GM19043 (cell line): ENCODE data around the gene SLC35F2.
"Not testable (repeated sequence)": the region's sequence is repeated elsewhere in the genome, so short reads cannot be mapped to it uniquely, and the experiment has no call there.

Experiments
- ATAC-seq: cut with Tn5 transposase; IDR thresholded peaks from one replicate; pipeline ENCODE4 v1.9.1; 2021; ENCODE audit warnings: low read depth; ENCODE audit not compliant: unreplicated experiment

The SLC35F2 gene

DNA sequence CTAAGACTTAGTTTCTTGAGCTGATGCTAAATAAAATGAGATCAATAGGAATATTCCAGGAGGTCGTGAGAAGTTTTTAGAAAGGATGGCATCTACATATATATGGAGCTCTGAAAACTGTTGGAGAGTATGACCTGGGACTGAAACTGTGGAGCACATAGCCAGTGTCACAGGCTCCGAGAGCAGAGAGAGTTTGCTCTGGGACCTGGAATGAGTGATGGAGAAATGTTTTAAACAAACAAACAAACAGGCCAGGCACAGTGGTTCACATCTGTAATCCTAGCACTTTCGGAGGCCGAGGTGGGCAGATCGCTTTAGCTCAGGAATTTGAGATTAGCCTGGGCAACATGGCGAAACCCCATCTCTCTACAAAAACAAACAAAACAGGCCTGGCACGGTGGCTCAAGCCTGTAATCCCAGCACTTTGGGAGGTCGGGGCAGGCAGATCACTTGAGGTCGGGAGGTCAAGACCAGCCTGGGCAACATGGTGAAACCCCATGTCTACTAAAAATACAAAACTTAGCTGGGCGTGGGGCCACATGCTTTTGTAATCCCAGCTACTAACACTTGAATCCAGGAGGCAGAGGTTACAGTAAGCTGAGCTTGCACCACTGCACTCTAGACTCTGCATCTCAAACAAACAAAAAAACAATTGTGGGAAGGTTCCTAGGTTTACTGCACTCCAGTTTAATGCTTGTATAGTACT, 67.1 kb downstream of the SLC35F2 start:
- ATAC-seq, result no peak

DNA sequence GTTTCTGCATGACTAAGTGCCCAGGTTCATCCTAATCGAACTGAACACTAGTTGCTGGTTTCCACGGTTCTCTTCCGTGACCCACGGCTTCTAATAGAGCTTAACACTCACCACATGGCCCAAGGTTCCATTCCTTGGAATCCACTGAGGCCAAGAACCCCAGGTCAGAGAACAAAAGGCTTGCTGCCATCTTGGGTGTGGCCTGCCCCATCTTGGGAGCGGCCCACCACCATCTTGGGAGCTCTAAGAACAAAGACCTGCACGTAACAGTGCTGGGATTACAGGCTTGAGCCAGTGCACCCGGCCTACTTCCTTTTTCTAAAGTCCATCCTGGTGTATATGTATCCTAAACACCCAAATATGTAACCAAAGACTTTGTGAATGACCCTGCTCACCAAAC, 68.8 kb downstream of the SLC35F2 start:
- no peak for ATAC-seq

- ATAC-seq, result no peak
These were observed 70.9 kb downstream of the SLC35F2 start for GRCh38 chr11:107787733-107788132.

GRCh38 chr11:107785401-107785800, 73.2 kb downstream of the SLC35F2 start:
- no peak for ATAC-seq

DNA sequence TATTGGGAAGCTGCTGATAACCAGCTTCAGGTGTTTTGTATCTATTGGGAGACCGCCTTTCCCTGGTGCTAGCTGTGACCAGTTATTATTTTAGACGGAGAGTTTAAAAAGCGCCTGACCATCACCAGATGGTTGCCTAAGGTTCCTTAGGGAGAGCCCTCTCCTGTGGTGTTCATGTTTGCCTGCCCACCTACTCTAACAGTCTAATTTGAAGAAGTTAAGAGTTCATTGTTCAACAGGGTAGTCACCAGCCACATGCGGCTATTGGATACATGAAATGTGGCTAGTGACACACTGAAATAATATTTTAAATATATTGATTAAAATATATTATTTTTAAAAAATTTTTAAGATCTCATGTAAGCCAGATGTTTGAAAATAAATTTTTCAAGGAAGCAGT, 75.5 kb downstream of the SLC35F2 start:
- no peak for ATAC-seq

DNA sequence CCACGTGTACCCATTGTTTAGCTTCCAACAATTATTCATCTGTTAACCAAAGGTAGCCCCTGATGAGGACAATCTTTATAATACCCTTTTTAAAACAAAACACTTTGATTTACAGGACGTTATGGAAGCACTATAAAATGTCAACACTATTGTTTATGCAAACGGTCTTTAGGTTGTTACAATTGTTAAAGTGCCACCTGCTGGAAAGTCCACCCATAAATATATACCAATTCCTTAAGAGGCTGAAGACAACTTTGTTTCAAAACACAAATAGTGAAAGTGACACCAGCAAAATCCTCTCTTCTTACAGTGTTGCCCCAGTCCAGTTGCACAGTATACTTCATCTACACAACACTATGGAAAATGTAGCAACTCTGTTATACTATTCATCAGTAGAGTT, 77.8 kb downstream of the SLC35F2 start:
- ATAC-seq, result no peak

GRCh38 chr11:107780136-107780535, 78.5 kb downstream of the SLC35F2 start:
- ATAC-seq, result no peak

DNA sequence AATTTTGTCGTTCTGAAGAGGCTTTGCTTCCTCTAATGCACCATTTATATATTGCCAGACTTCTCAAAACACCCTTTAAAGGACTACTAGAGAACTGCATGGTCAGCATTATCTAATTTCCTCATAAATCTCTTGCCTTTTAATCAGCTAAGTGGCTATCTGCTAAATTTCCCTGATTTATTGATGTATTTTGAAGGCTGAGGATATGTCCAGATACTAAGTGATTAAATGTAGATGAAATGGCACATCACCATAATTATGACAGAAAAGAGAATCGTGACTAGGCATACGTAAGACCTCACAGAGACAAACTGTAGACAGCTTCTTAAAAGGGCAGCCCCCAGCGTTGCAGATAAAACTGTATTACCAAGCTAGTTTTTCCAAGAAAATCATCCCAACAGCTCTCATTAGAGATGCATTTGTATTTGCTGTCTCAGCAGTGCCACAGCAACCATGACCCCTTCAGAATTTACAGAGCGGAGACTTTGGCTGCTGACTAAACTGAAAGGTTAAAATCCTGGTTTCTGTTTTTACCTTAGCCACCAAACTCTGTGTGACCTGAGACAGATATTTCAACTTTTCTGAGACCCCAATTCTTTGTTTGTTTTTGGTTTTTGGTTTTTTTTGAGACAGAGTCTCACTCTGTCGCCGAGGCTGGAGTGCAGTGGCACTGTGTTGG, 79.6 kb downstream of the SLC35F2 start:
- no peak for ATAC-seq

- ATAC-seq, result peak; percentile 77
These were observed 81.5 kb downstream of the SLC35F2 start for GRCh38 chr11:107777110-107777509.

GRCh38 chr11:107776062-107776461, 82.5 kb downstream of the SLC35F2 start:
- no peak for ATAC-seq

- no peak for ATAC-seq
These were observed 88.0 kb downstream of the SLC35F2 start for GRCh38 chr11:107770551-107770951.

DNA sequence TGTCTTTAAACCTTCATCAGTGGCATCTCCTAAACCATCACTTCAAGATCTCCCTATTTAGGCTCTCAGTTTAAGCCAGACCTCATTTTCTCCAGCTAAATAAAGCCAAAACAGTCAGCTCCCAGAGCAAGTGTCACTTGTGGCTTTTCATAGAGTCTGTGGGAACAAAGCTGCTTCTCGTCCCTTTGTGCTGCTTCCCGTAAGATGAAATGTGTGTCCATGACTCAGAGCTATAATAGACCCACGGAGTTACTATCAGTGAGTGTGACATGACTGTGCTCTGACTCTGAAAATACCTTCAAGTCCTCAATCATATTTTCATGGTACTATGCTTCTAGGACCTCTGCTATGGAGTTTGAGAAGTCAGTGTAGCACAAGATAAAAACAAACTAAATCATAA, 89.4 kb downstream of the SLC35F2 start:
- ATAC-seq, result no peak

- ATAC-seq, result not testable (repeated sequence)
These were observed 99.8 kb downstream of the SLC35F2 start for GRCh38 chr11:107758719-107759355.

DNA sequence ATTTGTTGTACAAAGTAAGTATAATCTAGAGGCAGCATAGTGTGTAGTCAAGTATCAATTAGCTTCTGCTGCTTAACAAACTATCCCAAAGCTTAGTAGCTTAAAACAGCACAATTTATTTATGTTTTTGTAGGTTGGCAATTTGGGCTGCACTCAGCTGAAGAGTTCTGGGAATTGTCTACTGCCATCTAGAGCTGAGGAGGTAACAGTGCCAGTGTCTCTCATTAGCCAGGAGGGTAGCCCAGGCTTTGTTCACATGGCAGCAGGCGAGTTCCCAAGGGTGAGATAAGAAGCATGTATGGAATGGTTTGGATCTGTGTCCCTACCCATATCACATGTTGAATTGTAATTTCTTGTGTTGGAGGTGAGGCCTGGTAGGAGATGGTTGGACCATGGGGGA, 100.9 kb downstream of the SLC35F2 start:
- no peak for ATAC-seq

DNA sequence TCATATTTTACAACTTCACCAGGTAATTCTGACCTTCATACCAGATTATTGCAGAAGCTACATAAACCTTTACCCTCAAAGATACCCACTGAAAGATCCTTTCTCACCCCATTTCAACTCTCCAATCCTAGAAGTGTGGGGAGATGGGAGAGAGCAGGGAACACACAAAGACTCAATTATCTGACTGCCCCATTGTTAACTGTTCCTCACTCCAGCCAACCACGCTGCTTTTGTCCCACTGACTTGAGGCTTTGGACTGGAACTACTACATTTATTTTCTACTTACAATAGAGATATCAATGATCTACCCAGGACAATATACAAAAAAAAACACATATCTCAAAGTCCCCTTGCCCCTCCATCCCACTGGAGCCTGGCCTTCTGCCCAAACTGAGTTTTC, 102.0 kb downstream of the SLC35F2 start:
- no peak for ATAC-seq

DNA sequence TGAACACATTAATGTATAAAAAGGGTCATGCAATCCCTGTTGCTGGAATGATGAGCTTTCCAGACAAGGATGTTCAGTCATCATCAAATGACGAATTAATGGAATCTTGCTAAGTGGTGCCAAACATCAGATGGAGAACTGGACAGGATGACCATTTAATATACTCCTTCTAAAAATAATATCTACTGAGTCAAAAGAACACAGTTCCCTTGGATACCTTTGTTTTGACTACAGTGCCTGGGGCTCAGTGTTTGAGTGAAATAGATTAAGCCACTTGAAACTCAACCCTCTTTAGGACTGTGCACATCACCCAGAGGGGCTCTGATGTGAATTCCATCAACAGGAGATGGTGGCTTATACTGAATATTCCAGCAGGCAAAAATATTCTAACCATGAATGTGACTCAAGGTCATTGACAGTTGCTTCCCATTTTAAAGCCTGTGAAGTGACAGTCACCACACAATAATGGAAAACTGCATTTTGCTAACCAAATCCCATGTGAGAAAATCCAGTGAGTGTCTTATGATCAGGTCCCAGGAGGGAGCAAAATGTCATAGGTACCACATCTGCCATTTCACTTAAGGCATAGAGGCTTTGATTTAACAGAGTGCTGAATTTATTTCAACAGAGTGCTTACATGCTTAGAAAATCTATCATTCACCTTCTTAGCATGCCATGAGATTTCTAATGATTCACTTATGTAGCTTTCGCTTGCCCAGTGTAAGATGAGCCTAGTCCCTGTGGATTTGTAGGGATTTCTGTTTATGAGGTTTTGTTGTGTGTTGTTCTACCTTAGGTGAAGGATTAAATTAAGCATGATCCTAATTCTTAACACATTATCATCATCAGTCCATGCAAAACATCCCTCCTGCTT, 105.4 kb downstream of the SLC35F2 start:
- no peak for ATAC-seq

- no peak for ATAC-seq
These were observed 106.1 kb downstream of the SLC35F2 start for GRCh38 chr11:107752508-107752907.

DNA sequence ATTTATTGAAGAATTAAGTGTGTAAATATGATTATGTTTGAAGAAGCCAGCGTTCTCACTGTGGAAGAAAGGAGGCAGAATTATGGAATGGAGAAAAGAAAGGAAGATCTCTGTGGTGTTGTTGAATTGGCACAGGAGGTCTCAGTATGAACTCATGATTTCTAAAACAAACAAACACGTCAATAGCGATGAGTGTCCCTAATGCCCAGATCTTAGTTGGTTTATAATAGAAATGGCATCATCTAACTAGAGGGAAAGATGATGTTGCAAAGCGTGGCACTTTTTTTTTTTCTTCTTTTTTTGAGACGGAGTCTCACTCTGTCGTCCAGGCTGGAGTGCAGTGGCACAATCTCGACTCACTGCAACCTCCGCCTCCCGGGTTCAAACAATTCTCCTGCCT, 107.5 kb downstream of the SLC35F2 start:
- no peak for ATAC-seq

GRCh38 chr11:107750313-107750712, 108.3 kb downstream of the SLC35F2 start:
- no peak for ATAC-seq

DNA sequence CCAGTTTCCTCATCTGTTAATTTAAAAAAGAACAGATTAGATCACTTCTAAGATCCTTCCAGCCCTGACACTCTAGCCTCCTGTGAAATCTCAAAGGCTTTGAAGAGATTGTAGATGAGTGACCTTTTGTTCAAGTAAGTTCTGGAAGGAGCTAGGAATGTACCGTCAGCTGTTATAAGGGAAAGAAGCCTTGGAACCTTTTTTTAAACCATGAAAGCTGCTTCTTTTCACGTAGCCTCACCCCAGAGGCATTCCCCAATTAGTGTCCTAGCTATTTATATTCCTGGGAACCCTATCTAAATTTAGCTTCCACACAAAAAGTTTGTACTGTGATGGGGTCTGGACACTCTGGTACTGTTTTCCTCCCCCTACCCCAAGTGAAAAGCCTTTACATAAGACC, 111.0 kb downstream of the SLC35F2 start:
- ATAC-seq, result no peak

DNA sequence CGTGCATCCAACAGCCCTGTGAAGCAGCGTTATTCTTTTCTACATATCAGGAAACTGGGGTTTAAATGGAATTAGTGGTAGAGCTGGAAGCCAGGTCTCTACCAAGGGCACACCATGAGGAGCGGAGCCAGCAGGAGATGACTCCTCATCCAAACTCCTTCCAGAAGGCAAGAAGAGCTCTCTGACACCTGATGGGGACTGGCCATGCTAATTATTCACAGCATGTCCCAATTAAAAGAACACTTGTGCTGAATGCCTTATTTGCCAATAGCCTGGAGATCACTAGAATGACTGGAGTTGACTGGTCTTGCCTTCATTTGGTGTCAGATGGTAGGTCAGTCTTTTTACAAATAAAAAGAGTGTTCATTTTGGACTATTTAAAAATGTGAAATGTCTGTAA, 113.9 kb downstream of the SLC35F2 start:
- ATAC-seq, result no peak
